Renal pelvis (tissue), 4 donors: ENCODE data around the gene ATP10D. TPM values are rescaled to one million over a fixed set of nuclear protein-coding genes. Genes with fewer than 3 reads are reported as not detected.

Source experiments
- DNase-seq: peaks from one replicate; pipeline ENCODE4 v3.0.0-alpha.2; 2013
- polyA plus RNA-seq, 3 donors: library from polyadenylated mRNA; unstranded; fragments of 120-200 nt; gene quantifications; one replicate each; pipeline ENCODE4 v1.2.1, GENCODE V29; 2013; ENCODE audit not compliant: insufficient read length in 3 of 3

ATP10D gene
- polyA plus RNA-seq, 3 donors: 39.8 to 53.5 (median 51.9) TPM

- DNase-seq: no peak
These were observed 87.9 kb downstream of the ATP10D start for GRCh38 chr4:47572981-47573380.

- peak; percentile 70 for DNase-seq
These were observed 92.9 kb downstream of the ATP10D start for GRCh38 chr4:47577779-47578553.

- no peak for DNase-seq
These were observed 94.2 kb downstream of the ATP10D start for GRCh38 chr4:47579235-47579634.

GRCh38 chr4:47590325-47590724 is 105.2 kb downstream of the ATP10D start:
- DNase-seq: no peak

- no peak for DNase-seq
These were observed 112.6 kb downstream of the ATP10D start for GRCh38 chr4:47597696-47598095.

- no peak for DNase-seq
These were observed 113.2 kb downstream of the ATP10D start for GRCh38 chr4:47598320-47598719.

- no peak for DNase-seq
These were observed 113.8 kb downstream of the ATP10D start for GRCh38 chr4:47598896-47599295.

GRCh38 chr4:47606482-47606881 is 121.4 kb downstream of the ATP10D start:
- no peak for DNase-seq

- DNase-seq: no peak
These were observed 127.3 kb downstream of the ATP10D start for GRCh38 chr4:47612116-47613023.

GRCh38 chr4:47615385-47615784 is 130.3 kb downstream of the ATP10D start:
- DNase-seq: no peak

GRCh38 chr4:47617607-47618006 is 132.5 kb downstream of the ATP10D start:
- no peak for DNase-seq

- peak; percentile 22 for DNase-seq
These were observed 134.6 kb downstream of the ATP10D start for GRCh38 chr4:47619691-47620090.

GRCh38 chr4:47621181-47621580 is 136.1 kb downstream of the ATP10D start:
- DNase-seq: no peak

- DNase-seq: no peak
These were observed 139.0 kb downstream of the ATP10D start for GRCh38 chr4:47624031-47624441.

GRCh38 chr4:47631161-47631560 is 146.1 kb downstream of the ATP10D start:
- no peak for DNase-seq

GRCh38 chr4:47639531-47639930 is 154.5 kb downstream of the ATP10D start:
- DNase-seq: no peak

GRCh38 chr4:47640911-47641310 is 155.8 kb downstream of the ATP10D start:
- no peak for DNase-seq

- DNase-seq: no peak
These were observed 156.7 kb downstream of the ATP10D start for GRCh38 chr4:47641755-47642154.

GRCh38 chr4:47642191-47642830 is 157.2 kb downstream of the ATP10D start:
- no peak for DNase-seq
